K562 (cell line): ENCODE results near the gene DNAJB11. TPM values are rescaled to one million over a fixed set of nuclear protein-coding genes. Genes with fewer than 3 reads are reported as not detected.

Experiments used
- ATF1 ChIP-seq, 2 experiments: fragments of 450-650 bp in 1 of 2; IDR thresholded peaks; 2 replicates each; pipeline ENCODE4 v1.6.1; 2016; ENCODE audit warnings: missing compliant biosample characterization in 1 of 2, missing genetic modification characterization in 1 of 2
- CCNT2 ChIP-seq: IDR thresholded peaks from 2 replicates; pipeline ENCODE4 v1.6.1; 2011; ENCODE audit warnings: borderline replicate concordance, low read depth, mild to moderate bottlenecking, moderate library complexity, mixed read lengths, low read length; ENCODE audit not compliant: insufficient read length; ENCODE audit errors: extremely low read depth
- CHD2 ChIP-seq: IDR thresholded peaks from 2 replicates; pipeline ENCODE4 v1.6.1; 2011; ENCODE audit warnings: low read depth, low read length
- KDM5B ChIP-seq: fragments of 200-600 bp; sonication (generic); IDR thresholded peaks from 2 replicates; pipeline ENCODE4 v1.6.1; 2012; ENCODE audit warnings: low read depth, mild to moderate bottlenecking, moderate library complexity, low read length, control low read depth, inconsistent platforms; ENCODE audit not compliant: insufficient replicate concordance
- LARP7 ChIP-seq: fragments of 450-650 bp; IDR thresholded peaks from 2 replicates; pipeline ENCODE4 v1.6.1; 2016
- MAX ChIP-seq: sonication (generic); formaldehyde crosslinking; IDR thresholded peaks from 2 replicates; pipeline ENCODE4 v1.9.0; 2022; ENCODE audit warnings: mild to moderate bottlenecking, missing genetic modification reagents
- NR2C1 ChIP-seq, 2 experiments: fragments of 450-650 bp; IDR thresholded peaks; 2 replicates each; pipeline ENCODE4 v1.6.1; 2017; ENCODE audit warnings: mild to moderate bottlenecking in 2 of 2, antibody characterized with exemption in 1 of 2, inconsistent platforms in 1 of 2, missing compliant biosample characterization in 1 of 2, missing genetic modification characterization in 1 of 2
- PCBP2 ChIP-seq: fragments of 200-400 bp; formaldehyde crosslinking; IDR thresholded peaks from 2 replicates; pipeline ENCODE4 v1.6.1; 2018; ENCODE audit warnings: low read length, low read depth, mild to moderate bottlenecking, moderate library complexity; ENCODE audit not compliant: poor library complexity, severe bottlenecking
- PKNOX1 ChIP-seq: fragments of 450-650 bp; IDR thresholded peaks from 2 replicates; pipeline ENCODE4 v1.6.1; 2016
- POLR2H ChIP-seq: IDR thresholded peaks from 2 replicates; pipeline ENCODE4 v1.6.1; 2016; ENCODE audit warnings: missing genetic modification characterization, low read depth, mild to moderate bottlenecking, control low read depth, missing compliant biosample characterization, moderate library complexity
- SETDB1 ChIP-seq: IDR thresholded peaks from one replicate; pipeline ENCODE4 v1.6.1; 2012; ENCODE audit warnings: low read length, control low read depth, inconsistent platforms
- TCF15 ChIP-seq: fragments of 250-450 bp; sonication (Bioruptor Pico); IDR thresholded peaks from 2 replicates; pipeline ENCODE4 v1.8.0; 2022; ENCODE audit warnings: moderate library complexity, mild to moderate bottlenecking, inconsistent platforms
- TEAD4 ChIP-seq, 2 experiments: sonication (generic) in 1 of 2; formaldehyde crosslinking in 1 of 2; IDR thresholded peaks; 2 replicates each; pipeline versions ENCODE4 v1.6.1 to v1.8.0; 2012 to 2022; ENCODE audit warnings: borderline replicate concordance in 1 of 2, inconsistent platforms in 1 of 2, low read length in 1 of 2, mild to moderate bottlenecking in 1 of 2, missing genetic modification reagents in 1 of 2
- THAP12 ChIP-seq: fragments of 250-450 bp; sonication (Bioruptor Pico); IDR thresholded peaks from 2 replicates; pipeline ENCODE4 v1.9.0; 2021; ENCODE audit warnings: mild to moderate bottlenecking, inconsistent platforms
- THRA ChIP-seq: fragments of 450-650 bp; IDR thresholded peaks from 2 replicates; pipeline ENCODE4 v1.6.1; 2017; ENCODE audit warnings: mild to moderate bottlenecking, moderate library complexity
- YY1 ChIP-seq, 3 experiments: IDR thresholded peaks; 2 replicates each; pipeline ENCODE4 v1.6.1; 2011; ENCODE audit warnings: low read length in 2 of 3, mild to moderate bottlenecking in 2 of 3, moderate library complexity in 2 of 3, borderline replicate concordance in 1 of 3, control low read depth in 1 of 3, low read depth in 1 of 3; ENCODE audit not compliant: insufficient read depth in 3 of 3, insufficient replicate concordance in 2 of 3, control insufficient read depth in 1 of 3, insufficient read length in 1 of 3; ENCODE audit errors: extremely low read depth in 1 of 3
- ZNF668 ChIP-seq: fragments of 250-450 bp; sonication (Bioruptor Pico); IDR thresholded peaks from 2 replicates; pipeline ENCODE4 v1.8.0; 2022; ENCODE audit warnings: mild to moderate bottlenecking, inconsistent platforms
- polyA plus RNA-seq, 8 experiments: library from polyadenylated mRNA; depleted of rRNA in 4 of 8; stranded (reverse) in 5 of 8; unstranded in 3 of 8; fragments of >200 nt; fragmentation: Nextera tagmentation in 2 of 8; fragmentation: Illumina TruSeq in 1 of 8; extraction: Ambion mirVana in 2 of 8; extraction: Trizol in 1 of 8; gene quantifications; 2 replicates each; pipeline versions ENCODE4 v1.2.1 to v1.2.3, GENCODE V29; 2011 to 2014; ENCODE audit warnings: inconsistent platforms in 1 of 8, missing spikeins in 1 of 8
- total RNA-seq, 7 experiments: library from RNA; depleted of rRNA in 6 of 7; stranded (reverse); fragments of >200 nt in 6 of 7; fragmentation: Illumina TruSeq in 2 of 7; extraction: Trizol in 2 of 7; gene quantifications; 2 replicates each; pipeline versions ENCODE4 v1.2.1 to v1.2.3, GENCODE V29; 2011 to 2021; ENCODE audit warnings: low replicate concordance in 1 of 7

The DNAJB11 gene
- total and polyA plus RNA-seq, 9 of the 15 experiments (the other 6 are each of a cell fraction or from before 2014, with no cell fraction given), result 14.8 to 74.7 (median 63.8) TPM

GRCh38 chr3:186617036-186617946, 46.8 kb downstream of the DNAJB11 start (continued):
- TF ChIP-seq TEAD4 (IDR thresholded peaks at IDR 0.05; ENCODE audit: low read length), result no peak
- TF ChIP-seq TEAD4 (CRISPR knock-in tag; IDR thresholded peaks at IDR 0.05; ENCODE audit: borderline replicate concordance), result no peak
- TF ChIP-seq YY1 (IDR thresholded peaks at IDR 0.05; ENCODE audit: borderline replicate concordance in 1 of 3, control insufficient read depth in 1 of 3, extremely low read depth in 1 of 3, insufficient read depth in 3 of 3, insufficient read length in 1 of 3, insufficient replicate concordance in 2 of 3, low read depth in 1 of 3, low read length in 2 of 3), result peak in 2 of 3 experiments; percentile 69 to 70
- TF ChIP-seq THAP12 (CRISPR knock-in tag), result no peak
- no peak for TF ChIP-seq PKNOX1
- no peak for TF ChIP-seq CHD2
- no peak for TF ChIP-seq KDM5B
- no peak for TF ChIP-seq CCNT2
- 0 out of 2 replicates have a peak, but pooled peaks have one; percentile 13 for TF ChIP-seq MAX (CRISPR knock-in tag)
- TF ChIP-seq POLR2H (tag), result no peak
- TF ChIP-seq SETDB1, result no peak
- no peak for TF ChIP-seq NR2C1 (IDR thresholded peaks at IDR 0.05)
- no peak for TF ChIP-seq NR2C1 (tag; IDR thresholded peaks at IDR 0.05)
- TF ChIP-seq LARP7, result no peak
- no peak for TF ChIP-seq PCBP2
- no peak for TF ChIP-seq ZNF668 (CRISPR knock-in tag)
- no peak for TF ChIP-seq ATF1 (CRISPR knock-in tag; IDR thresholded peaks at IDR 0.05)
- TF ChIP-seq ATF1 (tag; IDR thresholded peaks at IDR 0.05), result 0 out of 2 replicates have a peak, but pooled peaks have one; percentile 14
- no peak for TF ChIP-seq TCF15 (CRISPR knock-in tag)
- TF ChIP-seq THRA, result no peak
